GM23338 (cell line): ENCODE measurements around the gene LSP1. TPM values are rescaled to one million over a fixed set of nuclear protein-coding genes. Genes with fewer than 3 reads are reported as not detected.

ENCODE experiments used
- ATAC-seq: fragments of 200-7000 bp; cut with Tn5 transposase; 3 replicates; pipeline ENCODE4 v1.9.1; 2020
- DNase-seq: peaks from one replicate; pipeline ENCODE4 v3.0.0-alpha.2; 2015; ENCODE audit warnings: low spot score
- H2AFZ ChIP-seq: fragments of 200-600 bp; sonication (generic); 2 replicates; pipeline ENCODE4 v1.8.0; 2016; ENCODE audit warnings: antibody characterized with exemption, mild to moderate bottlenecking, moderate library complexity
- H3F3A ChIP-seq: fragments of 200-600 bp; sonication (generic); replicated peaks from 2 replicates; pipeline ENCODE4 v1.8.0; 2017; ENCODE audit warnings: antibody characterized with exemption, mixed run types, low read depth
- H3K27ac ChIP-seq: fragments of 200-600 bp; sonication (generic); 2 replicates; pipeline ENCODE4 v1.6.1; 2016; ENCODE audit warnings: low read depth
- H3K27me3 ChIP-seq: fragments of 200-600 bp; sonication (generic); 2 replicates; pipeline ENCODE4 v1.8.0; 2016; ENCODE audit warnings: mild to moderate bottlenecking, mixed run types, moderate library complexity; ENCODE audit not compliant: insufficient read depth
- H3K36me3 ChIP-seq: fragments of 200-600 bp; sonication (generic); 2 replicates; pipeline ENCODE4 v1.8.0; 2016; ENCODE audit warnings: mild to moderate bottlenecking; ENCODE audit not compliant: insufficient read depth
- H3K4me1 ChIP-seq: fragments of 200-600 bp; sonication (generic); 2 replicates; pipeline ENCODE4 v1.8.0; 2016; ENCODE audit warnings: mild to moderate bottlenecking, moderate library complexity; ENCODE audit not compliant: insufficient read depth
- H3K4me2 ChIP-seq: fragments of 200-600 bp; sonication (generic); 2 replicates; pipeline ENCODE4 v1.7.1; 2017; ENCODE audit warnings: mixed run types
- H3K4me3 ChIP-seq: fragments of 200-600 bp; sonication (generic); 2 replicates; pipeline ENCODE4 v1.6.1; 2016; ENCODE audit warnings: mixed run types
- H3K79me2 ChIP-seq: fragments of 200-600 bp; sonication (generic); replicated peaks from 2 replicates; pipeline ENCODE4 v1.8.0; 2017; ENCODE audit warnings: mild to moderate bottlenecking; ENCODE audit not compliant: insufficient read depth
- H3K9me2 ChIP-seq: fragments of 200-600 bp; sonication (generic); 2 replicates; pipeline ENCODE4 v1.8.0; 2017; ENCODE audit not compliant: insufficient read depth
- H4K20me1 ChIP-seq: fragments of 200-600 bp; sonication (generic); replicated peaks from 2 replicates; pipeline ENCODE4 v1.8.0; 2017; ENCODE audit warnings: mild to moderate bottlenecking; ENCODE audit not compliant: insufficient read depth
- H3K27ac Mint-ChIP-seq: 2 replicates; pipeline ENCODE4 v1.8.0; 2020; ENCODE audit warnings: inconsistent platforms, mild to moderate bottlenecking, moderate library complexity, mixed read lengths
- H3K27me3 Mint-ChIP-seq: 3 replicates; pipeline ENCODE4 v1.8.0; 2022; ENCODE audit warnings: low read depth, mild to moderate bottlenecking, moderate library complexity, mixed read lengths, inconsistent platforms; ENCODE audit not compliant: insufficient read depth, poor library complexity
- H3K36me3 Mint-ChIP-seq: 3 replicates; pipeline ENCODE4 v1.8.0; 2021; ENCODE audit warnings: low read depth, mild to moderate bottlenecking, inconsistent platforms, moderate library complexity, mixed read lengths
- H3K4me1 Mint-ChIP-seq: 3 replicates; pipeline ENCODE4 v1.8.0; 2020; ENCODE audit warnings: mild to moderate bottlenecking, inconsistent platforms, mixed read lengths
- H3K4me3 Mint-ChIP-seq: 3 replicates; pipeline ENCODE4 v1.8.0; 2021; ENCODE audit warnings: moderate library complexity, mild to moderate bottlenecking, inconsistent platforms, mixed read lengths
- H3K9me3 Mint-ChIP-seq: 3 replicates; pipeline ENCODE4 v1.8.0; 2020; ENCODE audit warnings: moderate library complexity, mild to moderate bottlenecking, inconsistent platforms, mixed read lengths
- CREB1 ChIP-seq: fragments of 250-450 bp; sonication (Bioruptor Pico); IDR thresholded peaks from 2 replicates; pipeline ENCODE4 v1.5.0; 2020; ENCODE audit warnings: low read depth, mild to moderate bottlenecking, moderate library complexity
- EZH2phosphoT487 ChIP-seq: fragments of 200-600 bp; sonication (generic); IDR thresholded peaks from one replicate; pipeline ENCODE4 v1.8.1; 2018; ENCODE audit warnings: antibody characterized with exemption; ENCODE audit not compliant: unreplicated experiment
- ZNF114 ChIP-seq: fragments of 250-450 bp; sonication (Bioruptor Pico); IDR thresholded peaks from 2 replicates; pipeline ENCODE4 v1.5.0; 2020; ENCODE audit warnings: mild to moderate bottlenecking, moderate library complexity
- polyA plus RNA-seq: library from polyadenylated mRNA; unstranded; fragments of >200 nt; fragmentation: Nextera tagmentation; extraction: Ambion mirVana; gene quantifications from 2 replicates; pipeline ENCODE4 v1.2.1, GENCODE V29; 2016
- total RNA-seq: library from RNA; depleted of rRNA; stranded (reverse); fragments of >200 nt; shearing (Covaris generic); gene quantifications from 2 replicates; pipeline ENCODE4 v1.2.3, GENCODE V29; 2014
- TF ChIP-seq, protein P1 (sequence below): fragments of 250-450 bp; sonication (Bioruptor Pico); IDR thresholded peaks from 2 replicates; pipeline ENCODE4 v1.5.0; 2020; ENCODE audit warnings: mild to moderate bottlenecking, moderate library complexity
- TF ChIP-seq, protein P2 (sequence below), 2 experiments: fragments of 200-600 bp in 1 of 2; sonication (generic) in 1 of 2; conservative IDR thresholded peaks; 2 replicates each; pipeline versions ENCODE4 v1.5.1 to v1.6.1; 2016 to 2017; ENCODE audit warnings: antibody characterized with exemption in 2 of 2, low read depth in 2 of 2, mild to moderate bottlenecking in 2 of 2, moderate library complexity in 1 of 2
- TF ChIP-seq, protein P3 (sequence below): IDR thresholded peaks from 2 replicates; pipeline ENCODE4 v1.6.1; 2016; ENCODE audit warnings: antibody characterized with exemption
- TF ChIP-seq, protein P4 (sequence below): IDR thresholded peaks from one replicate; pipeline ENCODE4 v1.6.1; 2018; ENCODE audit warnings: antibody characterized with exemption; ENCODE audit not compliant: unreplicated experiment

The LSP1 gene
- total and polyA plus RNA-seq, 2 experiments from 2014 or later = 0.84 TPM; not detected in 1

DNA sequence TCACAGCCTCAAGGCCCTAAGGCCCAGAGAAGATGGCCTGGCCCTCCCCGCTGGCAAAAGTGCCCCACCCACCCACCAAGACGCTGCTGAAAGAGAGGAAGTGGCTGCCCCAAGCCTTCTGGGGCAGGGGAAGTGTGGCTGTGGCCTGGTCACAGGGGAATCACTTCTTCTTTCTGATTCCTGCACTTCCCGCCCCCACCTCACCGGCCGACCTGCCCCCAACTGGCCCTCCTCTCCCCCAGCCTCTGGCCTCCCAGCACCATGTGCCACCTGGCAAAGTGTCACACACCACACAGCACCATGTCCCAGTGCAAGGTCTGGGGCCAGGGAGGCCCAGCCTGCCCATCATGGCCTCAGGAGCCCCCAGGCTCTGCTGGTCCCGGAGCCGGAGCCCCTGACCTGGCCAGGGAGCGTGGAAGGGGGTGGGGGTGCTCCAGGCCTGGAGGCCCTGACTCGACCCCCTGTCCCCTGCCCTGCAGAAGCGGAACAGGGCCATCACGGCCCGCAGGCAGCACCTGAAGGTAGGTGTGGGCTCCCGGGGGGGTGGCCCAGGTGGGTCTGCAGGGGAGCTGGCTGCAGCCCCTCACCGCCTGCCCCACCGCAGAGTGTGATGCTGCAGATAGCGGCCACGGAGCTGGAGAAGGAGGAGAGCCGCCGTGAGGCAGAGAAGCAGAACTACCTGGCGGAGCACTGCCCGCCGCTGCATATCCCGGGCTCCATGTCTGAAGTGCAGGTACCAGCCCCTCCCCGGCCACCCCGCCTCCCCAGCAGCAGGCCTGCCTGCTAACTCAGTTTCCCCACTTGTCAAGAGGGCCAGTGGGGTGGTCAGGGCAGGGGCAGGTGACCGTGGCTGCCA lies 12.7 kb upstream of the LSP1 start (continued):
- TF ChIP-seq, protein P1, sequence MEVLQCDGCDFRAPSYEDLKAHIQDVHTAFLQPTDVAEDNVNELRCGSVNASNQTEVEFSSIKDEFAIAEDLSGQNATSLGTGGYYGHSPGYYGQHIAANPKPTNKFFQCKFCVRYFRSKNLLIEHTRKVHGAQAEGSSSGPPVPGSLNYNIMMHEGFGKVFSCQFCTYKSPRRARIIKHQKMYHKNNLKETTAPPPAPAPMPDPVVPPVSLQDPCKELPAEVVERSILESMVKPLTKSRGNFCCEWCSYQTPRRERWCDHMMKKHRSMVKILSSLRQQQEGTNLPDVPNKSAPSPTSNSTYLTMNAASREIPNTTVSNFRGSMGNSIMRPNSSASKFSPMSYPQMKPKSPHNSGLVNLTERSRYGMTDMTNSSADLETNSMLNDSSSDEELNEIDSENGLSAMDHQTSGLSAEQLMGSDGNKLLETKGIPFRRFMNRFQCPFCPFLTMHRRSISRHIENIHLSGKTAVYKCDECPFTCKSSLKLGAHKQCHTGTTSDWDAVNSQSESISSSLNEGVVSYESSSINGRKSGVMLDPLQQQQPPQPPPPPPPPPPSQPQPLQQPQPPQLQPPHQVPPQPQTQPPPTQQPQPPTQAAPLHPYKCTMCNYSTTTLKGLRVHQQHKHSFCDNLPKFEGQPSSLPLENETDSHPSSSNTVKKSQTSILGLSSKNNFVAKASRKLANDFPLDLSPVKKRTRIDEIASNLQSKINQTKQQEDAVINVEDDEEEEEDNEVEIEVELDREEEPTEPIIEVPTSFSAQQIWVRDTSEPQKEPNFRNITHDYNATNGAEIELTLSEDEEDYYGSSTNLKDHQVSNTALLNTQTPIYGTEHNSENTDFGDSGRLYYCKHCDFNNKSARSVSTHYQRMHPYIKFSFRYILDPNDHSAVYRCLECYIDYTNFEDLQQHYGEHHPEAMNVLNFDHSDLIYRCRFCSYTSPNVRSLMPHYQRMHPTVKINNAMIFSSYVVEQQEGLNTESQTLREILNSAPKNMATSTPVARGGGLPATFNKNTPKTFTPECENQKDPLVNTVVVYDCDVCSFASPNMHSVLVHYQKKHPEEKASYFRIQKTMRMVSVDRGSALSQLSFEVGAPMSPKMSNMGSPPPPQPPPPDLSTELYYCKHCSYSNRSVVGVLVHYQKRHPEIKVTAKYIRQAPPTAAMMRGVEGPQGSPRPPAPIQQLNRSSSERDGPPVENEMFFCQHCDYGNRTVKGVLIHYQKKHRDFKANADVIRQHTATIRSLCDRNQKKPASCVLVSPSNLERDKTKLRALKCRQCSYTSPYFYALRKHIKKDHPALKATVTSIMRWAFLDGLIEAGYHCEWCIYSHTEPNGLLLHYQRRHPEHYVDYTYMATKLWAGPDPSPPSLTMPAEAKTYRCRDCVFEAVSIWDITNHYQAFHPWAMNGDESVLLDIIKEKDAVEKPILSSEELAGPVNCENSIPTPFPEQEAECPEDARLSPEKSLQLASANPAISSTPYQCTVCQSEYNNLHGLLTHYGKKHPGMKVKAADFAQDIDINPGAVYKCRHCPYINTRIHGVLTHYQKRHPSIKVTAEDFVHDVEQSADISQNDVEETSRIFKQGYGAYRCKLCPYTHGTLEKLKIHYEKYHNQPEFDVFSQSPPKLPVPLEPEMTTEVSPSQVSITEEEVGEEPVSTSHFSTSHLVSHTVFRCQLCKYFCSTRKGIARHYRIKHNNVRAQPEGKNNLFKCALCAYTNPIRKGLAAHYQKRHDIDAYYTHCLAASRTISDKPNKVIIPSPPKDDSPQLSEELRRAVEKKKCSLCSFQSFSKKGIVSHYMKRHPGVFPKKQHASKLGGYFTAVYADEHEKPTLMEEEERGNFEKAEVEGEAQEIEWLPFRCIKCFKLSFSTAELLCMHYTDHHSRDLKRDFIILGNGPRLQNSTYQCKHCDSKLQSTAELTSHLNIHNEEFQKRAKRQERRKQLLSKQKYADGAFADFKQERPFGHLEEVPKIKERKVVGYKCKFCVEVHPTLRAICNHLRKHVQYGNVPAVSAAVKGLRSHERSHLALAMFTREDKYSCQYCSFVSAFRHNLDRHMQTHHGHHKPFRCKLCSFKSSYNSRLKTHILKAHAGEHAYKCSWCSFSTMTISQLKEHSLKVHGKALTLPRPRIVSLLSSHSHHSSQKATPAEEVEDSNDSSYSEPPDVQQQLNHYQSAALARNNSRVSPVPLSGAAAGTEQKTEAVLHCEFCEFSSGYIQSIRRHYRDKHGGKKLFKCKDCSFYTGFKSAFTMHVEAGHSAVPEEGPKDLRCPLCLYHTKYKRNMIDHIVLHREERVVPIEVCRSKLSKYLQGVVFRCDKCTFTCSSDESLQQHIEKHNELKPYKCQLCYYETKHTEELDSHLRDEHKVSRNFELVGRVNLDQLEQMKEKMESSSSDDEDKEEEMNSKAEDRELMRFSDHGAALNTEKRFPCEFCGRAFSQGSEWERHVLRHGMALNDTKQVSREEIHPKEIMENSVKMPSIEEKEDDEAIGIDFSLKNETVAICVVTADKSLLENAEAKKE (CRISPR knock-in tag) = no peak

DNA sequence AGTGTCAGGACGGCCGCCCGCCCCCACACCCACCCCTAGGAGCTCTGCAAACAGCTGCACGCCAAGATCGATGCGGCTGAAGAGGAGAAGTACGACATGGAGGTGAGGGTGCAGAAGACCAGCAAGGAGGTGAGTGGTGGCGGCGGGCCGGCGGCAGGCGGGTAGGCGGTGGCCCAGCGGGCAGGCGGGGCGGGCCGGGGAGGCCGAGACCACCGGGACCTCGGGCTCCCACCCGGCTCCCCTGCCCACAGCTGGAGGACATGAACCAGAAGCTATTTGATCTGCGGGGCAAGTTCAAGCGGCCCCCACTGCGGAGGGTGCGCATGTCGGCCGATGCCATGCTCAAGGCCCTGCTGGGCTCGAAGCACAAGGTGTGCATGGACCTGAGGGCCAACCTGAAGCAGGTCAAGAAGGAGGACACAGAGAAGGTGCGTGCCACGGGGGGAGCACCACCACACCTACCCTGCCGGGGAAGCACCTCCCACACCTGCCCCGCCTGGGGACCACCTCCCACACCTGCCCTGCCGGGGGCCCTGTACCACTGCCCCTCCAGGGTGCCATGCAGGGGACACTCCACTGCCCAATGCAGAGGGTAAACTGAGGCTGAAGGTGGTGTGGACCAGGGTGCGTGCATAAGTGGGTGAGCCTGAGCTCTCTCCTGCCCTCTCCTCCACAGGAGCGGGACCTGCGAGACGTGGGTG lies 12.0 kb upstream of the LSP1 start:
- H3K27me3 ChIP-seq = no peaks in the 10 kb centered on the region
- H3K79me2 ChIP-seq = no peaks in the 10 kb centered on the region
- DNase-seq = no peak
- H4K20me1 ChIP-seq = no peaks in the 10 kb centered on the region
- no peak overlapping the region for H3K4me3 ChIP-seq
- no peak for ATAC-seq
- Mint-ChIP-seq H3K4me3 (no peak overlapping the region; the same call in 2 of the 3 replicates), H3K27ac (no peak overlapping the region), H3K4me1 (no peaks in the 10 kb centered on the region), H3K36me3 (no peaks in the 10 kb centered on the region), H3K27me3 (peaks cover 7% of the 10 kb centered on the region), H3K9me3 (no peaks in the 10 kb centered on the region)
- H3K4me2 ChIP-seq = no peak overlapping the region
- H2AFZ ChIP-seq = no peak overlapping the region
- H3K27ac ChIP-seq = no peak overlapping the region
- no peaks in the 10 kb centered on the region for H3K9me2 ChIP-seq
- no peaks in the 10 kb centered on the region for H3F3A ChIP-seq
- H3K36me3 ChIP-seq = no peaks in the 10 kb centered on the region
- H3K4me1 ChIP-seq = no peaks in the 10 kb centered on the region
- TF ChIP-seq, protein P2, sequence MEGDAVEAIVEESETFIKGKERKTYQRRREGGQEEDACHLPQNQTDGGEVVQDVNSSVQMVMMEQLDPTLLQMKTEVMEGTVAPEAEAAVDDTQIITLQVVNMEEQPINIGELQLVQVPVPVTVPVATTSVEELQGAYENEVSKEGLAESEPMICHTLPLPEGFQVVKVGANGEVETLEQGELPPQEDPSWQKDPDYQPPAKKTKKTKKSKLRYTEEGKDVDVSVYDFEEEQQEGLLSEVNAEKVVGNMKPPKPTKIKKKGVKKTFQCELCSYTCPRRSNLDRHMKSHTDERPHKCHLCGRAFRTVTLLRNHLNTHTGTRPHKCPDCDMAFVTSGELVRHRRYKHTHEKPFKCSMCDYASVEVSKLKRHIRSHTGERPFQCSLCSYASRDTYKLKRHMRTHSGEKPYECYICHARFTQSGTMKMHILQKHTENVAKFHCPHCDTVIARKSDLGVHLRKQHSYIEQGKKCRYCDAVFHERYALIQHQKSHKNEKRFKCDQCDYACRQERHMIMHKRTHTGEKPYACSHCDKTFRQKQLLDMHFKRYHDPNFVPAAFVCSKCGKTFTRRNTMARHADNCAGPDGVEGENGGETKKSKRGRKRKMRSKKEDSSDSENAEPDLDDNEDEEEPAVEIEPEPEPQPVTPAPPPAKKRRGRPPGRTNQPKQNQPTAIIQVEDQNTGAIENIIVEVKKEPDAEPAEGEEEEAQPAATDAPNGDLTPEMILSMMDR (conservative IDR thresholded peaks at IDR 0.05; ENCODE audit: low read depth in 2 of 2) = no peak
- TF ChIP-seq, protein P3, sequence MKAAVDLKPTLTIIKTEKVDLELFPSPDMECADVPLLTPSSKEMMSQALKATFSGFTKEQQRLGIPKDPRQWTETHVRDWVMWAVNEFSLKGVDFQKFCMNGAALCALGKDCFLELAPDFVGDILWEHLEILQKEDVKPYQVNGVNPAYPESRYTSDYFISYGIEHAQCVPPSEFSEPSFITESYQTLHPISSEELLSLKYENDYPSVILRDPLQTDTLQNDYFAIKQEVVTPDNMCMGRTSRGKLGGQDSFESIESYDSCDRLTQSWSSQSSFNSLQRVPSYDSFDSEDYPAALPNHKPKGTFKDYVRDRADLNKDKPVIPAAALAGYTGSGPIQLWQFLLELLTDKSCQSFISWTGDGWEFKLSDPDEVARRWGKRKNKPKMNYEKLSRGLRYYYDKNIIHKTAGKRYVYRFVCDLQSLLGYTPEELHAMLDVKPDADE = no peak
- TF ChIP-seq, protein P4, sequence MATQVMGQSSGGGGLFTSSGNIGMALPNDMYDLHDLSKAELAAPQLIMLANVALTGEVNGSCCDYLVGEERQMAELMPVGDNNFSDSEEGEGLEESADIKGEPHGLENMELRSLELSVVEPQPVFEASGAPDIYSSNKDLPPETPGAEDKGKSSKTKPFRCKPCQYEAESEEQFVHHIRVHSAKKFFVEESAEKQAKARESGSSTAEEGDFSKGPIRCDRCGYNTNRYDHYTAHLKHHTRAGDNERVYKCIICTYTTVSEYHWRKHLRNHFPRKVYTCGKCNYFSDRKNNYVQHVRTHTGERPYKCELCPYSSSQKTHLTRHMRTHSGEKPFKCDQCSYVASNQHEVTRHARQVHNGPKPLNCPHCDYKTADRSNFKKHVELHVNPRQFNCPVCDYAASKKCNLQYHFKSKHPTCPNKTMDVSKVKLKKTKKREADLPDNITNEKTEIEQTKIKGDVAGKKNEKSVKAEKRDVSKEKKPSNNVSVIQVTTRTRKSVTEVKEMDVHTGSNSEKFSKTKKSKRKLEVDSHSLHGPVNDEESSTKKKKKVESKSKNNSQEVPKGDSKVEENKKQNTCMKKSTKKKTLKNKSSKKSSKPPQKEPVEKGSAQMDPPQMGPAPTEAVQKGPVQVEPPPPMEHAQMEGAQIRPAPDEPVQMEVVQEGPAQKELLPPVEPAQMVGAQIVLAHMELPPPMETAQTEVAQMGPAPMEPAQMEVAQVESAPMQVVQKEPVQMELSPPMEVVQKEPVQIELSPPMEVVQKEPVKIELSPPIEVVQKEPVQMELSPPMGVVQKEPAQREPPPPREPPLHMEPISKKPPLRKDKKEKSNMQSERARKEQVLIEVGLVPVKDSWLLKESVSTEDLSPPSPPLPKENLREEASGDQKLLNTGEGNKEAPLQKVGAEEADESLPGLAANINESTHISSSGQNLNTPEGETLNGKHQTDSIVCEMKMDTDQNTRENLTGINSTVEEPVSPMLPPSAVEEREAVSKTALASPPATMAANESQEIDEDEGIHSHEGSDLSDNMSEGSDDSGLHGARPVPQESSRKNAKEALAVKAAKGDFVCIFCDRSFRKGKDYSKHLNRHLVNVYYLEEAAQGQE = no peak
- TF ChIP-seq EZH2phosphoT487 (no peak), CREB1 (CRISPR knock-in tag) (no peak), ZNF114 (CRISPR knock-in tag) (no peak)
